GM21367 (cell line): ENCODE results near the gene NOD2.

Experiments
- ATAC-seq: cut with Tn5 transposase; IDR thresholded peaks from one replicate; pipeline ENCODE4 v1.9.1; 2021; ENCODE audit not compliant: unreplicated experiment

Gene NOD2

GRCh38 chr16:50669741-50670140 is 23.7 kb upstream of the NOD2 start:
- ATAC-seq: no peak

GRCh38 chr16:50670476-50670875 is 22.9 kb upstream of the NOD2 start:
- ATAC-seq: no peak

GRCh38 chr16:50671644-50672260 is 21.7 kb upstream of the NOD2 start:
- ATAC-seq: no peak

- ATAC-seq: no peak
Observed at GRCh38 chr16:50673496-50674275, 19.7 kb upstream of the NOD2 start.

- ATAC-seq: no peak
Observed at GRCh38 chr16:50674831-50675230, 18.6 kb upstream of the NOD2 start.

GRCh38 chr16:50675686-50676610 is 17.5 kb upstream of the NOD2 start:
- ATAC-seq: no peak

- ATAC-seq: no peak
Observed at GRCh38 chr16:50676684-50677225, 16.7 kb upstream of the NOD2 start.

- ATAC-seq: no peak
Observed at GRCh38 chr16:50677351-50677750, 16.1 kb upstream of the NOD2 start.

GRCh38 chr16:50678531-50678930 is 14.9 kb upstream of the NOD2 start:
- no peak for ATAC-seq

- no peak for ATAC-seq
Observed at GRCh38 chr16:50679266-50679665, 14.1 kb upstream of the NOD2 start.

GRCh38 chr16:50679676-50680555 is 13.5 kb upstream of the NOD2 start:
- no peak for ATAC-seq

- no peak for ATAC-seq
Observed at GRCh38 chr16:50680556-50680893, 12.9 kb upstream of the NOD2 start.

GRCh38 chr16:50681021-50681885 is 12.2 kb upstream of the NOD2 start, which contains the start of gene SNX20:
SNX20 (minus strand) TSS chr16:50681312; CDS start chr16:50677526, 3,786 bp downstream.
- peak; percentile 58 for ATAC-seq

- peak; percentile 46 for ATAC-seq
Observed at GRCh38 chr16:50683689-50684374, 9.6 kb upstream of the NOD2 start.

- no peak for ATAC-seq
Observed at GRCh38 chr16:50684823-50685461, 8.5 kb upstream of the NOD2 start.

- no peak for ATAC-seq
Observed at GRCh38 chr16:50685462-50686063, 7.8 kb upstream of the NOD2 start.

GRCh38 chr16:50688083-50688482 is 5.3 kb upstream of the NOD2 start:
- no peak for ATAC-seq

- no peak for ATAC-seq
Observed at GRCh38 chr16:50688867-50689266, 4.5 kb upstream of the NOD2 start.
